ENCODE measurements around the gene KCNG2. TPM values are rescaled to one million over a fixed set of nuclear protein-coding genes. Genes with fewer than 3 reads are reported as not detected.

The KCNG2 gene
- total RNA-seq, 1 experiment from 2014 or later: not detected

GRCh38 chr18:79889569-79889968 lies 91.8 kb downstream of the KCNG2 start:
- DNase-seq: no peak
- no TSS peak for BruUV-seq (replicated peaks)
- no peaks in the 10 kb centered on the region for H4K20me1 ChIP-seq (ENCODE audit: insufficient read depth)
- H2AFZ ChIP-seq: no peak overlapping the region
- H3K9me3 ChIP-seq (ENCODE audit: insufficient read depth, low read depth): peaks cover 4% of the 10 kb centered on the region
- no peak for TF ChIP-seq EZH2 (IDR thresholded peaks at IDR 0.05; ENCODE audit: low read depth)
- no peak for TF ChIP-seq CTCF (conservative IDR thresholded peaks at IDR 0.05)
- no peaks in the 10 kb centered on the region for H3K36me3 ChIP-seq (ENCODE audit: low read depth)
- H3K4me1 ChIP-seq (replicated peaks; ENCODE audit: insufficient read depth): no peaks in the 10 kb centered on the region
- H3K27ac ChIP-seq: no peak overlapping the region
- H3K27me3 ChIP-seq (ENCODE audit: insufficient read depth, low read depth): peaks cover 23% of the 10 kb centered on the region
- no peaks in the 10 kb centered on the region for H3K79me2 ChIP-seq (ENCODE audit: low read depth)
- ChIA-PET POLR2A (ENCODE audit: unreplicated experiment) (no interaction called here), CTCF (no interaction called here)
- H3K9me2 ChIP-seq (ENCODE audit: insufficient read depth): no peaks in the 10 kb centered on the region
- H3K4me2 ChIP-seq: no peak overlapping the region
- 0 out of 2 replicates have a peak, but pooled peaks cover 6% of the 10 kb centered on the region for H3F3A ChIP-seq (ENCODE audit: insufficient read depth, low read depth)
- intact Hi-C loops (cut with micrococcal nuclease; ENCODE audit: unreplicated experiment): no loop called here
- no peak overlapping the region for H3K4me3 ChIP-seq

GRCh38 chr18:79890674-79891073 lies 92.9 kb downstream of the KCNG2 start:
- H3K4me2 ChIP-seq: peak overlapping the region; percentile 28
- peaks cover 18% of the 10 kb centered on the region; the same call in 1 of the 2 replicates for H3K27me3 ChIP-seq (ENCODE audit: insufficient read depth, low read depth)
- H3K4me1 ChIP-seq (replicated peaks; ENCODE audit: insufficient read depth): no peaks in the 10 kb centered on the region
- H3K79me2 ChIP-seq (ENCODE audit: low read depth): no peaks in the 10 kb centered on the region
- no peaks in the 10 kb centered on the region for H3K9me2 ChIP-seq (ENCODE audit: insufficient read depth)
- no peaks in the 10 kb centered on the region for H3K36me3 ChIP-seq (ENCODE audit: low read depth)
- TF ChIP-seq CTCF (conservative IDR thresholded peaks at IDR 0.05) (no peak), EZH2 (IDR thresholded peaks at IDR 0.05; ENCODE audit: low read depth) (no peak)
- ChIA-PET CTCF (no interaction called here), POLR2A (ENCODE audit: unreplicated experiment) (no interaction called here)
- H3K9me3 ChIP-seq (ENCODE audit: insufficient read depth, low read depth): peaks cover 10% of the 10 kb centered on the region
- H3K4me3 ChIP-seq: no peak overlapping the region
- no peak overlapping the region for H2AFZ ChIP-seq
- no TSS peak for BruUV-seq (replicated peaks)
- H3F3A ChIP-seq (ENCODE audit: insufficient read depth, low read depth): 0 out of 2 replicates have a peak, but pooled peaks cover 6% of the 10 kb centered on the region
- H3K27ac ChIP-seq: no peak overlapping the region
- no peaks in the 10 kb centered on the region for H4K20me1 ChIP-seq (ENCODE audit: insufficient read depth)
- intact Hi-C loops (cut with micrococcal nuclease; ENCODE audit: unreplicated experiment): no loop called here
- no peak for DNase-seq

- Histone ChIP-seq H3K36me3 (ENCODE audit: low read depth) (no peaks in the 10 kb centered on the region), H3K27ac (no peak overlapping the region), H3F3A (ENCODE audit: insufficient read depth, low read depth) (peaks cover 6% of the 10 kb centered on the region; the same call in 1 of the 2 replicates), H3K9me2 (ENCODE audit: insufficient read depth) (no peaks in the 10 kb centered on the region), H3K27me3 (ENCODE audit: insufficient read depth, low read depth) (no peaks in the 10 kb centered on the region), H3K4me1 (replicated peaks; ENCODE audit: insufficient read depth) (no peaks in the 10 kb centered on the region), H3K4me2 (no peak overlapping the region), H3K4me3 (peak overlapping the region; percentile 21; the same call in 1 of the 2 replicates), H2AFZ (no peak overlapping the region), H3K79me2 (ENCODE audit: low read depth) (no peaks in the 10 kb centered on the region), H3K9me3 (ENCODE audit: insufficient read depth, low read depth) (peaks cover 33% of the 10 kb centered on the region), H4K20me1 (ENCODE audit: insufficient read depth) (no peaks in the 10 kb centered on the region)
- intact Hi-C loops (cut with micrococcal nuclease; ENCODE audit: unreplicated experiment): no loop called here
- CTCF ChIA-PET: no interaction called here
- no peak for DNase-seq
- TF ChIP-seq CTCF (conservative IDR thresholded peaks at IDR 0.05): no peak
- no peak for TF ChIP-seq EZH2 (IDR thresholded peaks at IDR 0.05; ENCODE audit: low read depth)
- POLR2A ChIA-PET (ENCODE audit: unreplicated experiment): no interaction called here
- BruUV-seq (replicated peaks): no TSS peak
Measured at GRCh38 chr18:79896738-79897137, 99.0 kb downstream of the KCNG2 start.
